T-helper 22 cell (primary cell): Measurements from ENCODE around the gene KCNMA1.

Source experiments
- DNase-seq: peaks from one replicate; pipeline ENCODE4 v3.0.0-alpha.2; 2020; ENCODE audit warnings: low read depth

The KCNMA1 gene

DNA sequence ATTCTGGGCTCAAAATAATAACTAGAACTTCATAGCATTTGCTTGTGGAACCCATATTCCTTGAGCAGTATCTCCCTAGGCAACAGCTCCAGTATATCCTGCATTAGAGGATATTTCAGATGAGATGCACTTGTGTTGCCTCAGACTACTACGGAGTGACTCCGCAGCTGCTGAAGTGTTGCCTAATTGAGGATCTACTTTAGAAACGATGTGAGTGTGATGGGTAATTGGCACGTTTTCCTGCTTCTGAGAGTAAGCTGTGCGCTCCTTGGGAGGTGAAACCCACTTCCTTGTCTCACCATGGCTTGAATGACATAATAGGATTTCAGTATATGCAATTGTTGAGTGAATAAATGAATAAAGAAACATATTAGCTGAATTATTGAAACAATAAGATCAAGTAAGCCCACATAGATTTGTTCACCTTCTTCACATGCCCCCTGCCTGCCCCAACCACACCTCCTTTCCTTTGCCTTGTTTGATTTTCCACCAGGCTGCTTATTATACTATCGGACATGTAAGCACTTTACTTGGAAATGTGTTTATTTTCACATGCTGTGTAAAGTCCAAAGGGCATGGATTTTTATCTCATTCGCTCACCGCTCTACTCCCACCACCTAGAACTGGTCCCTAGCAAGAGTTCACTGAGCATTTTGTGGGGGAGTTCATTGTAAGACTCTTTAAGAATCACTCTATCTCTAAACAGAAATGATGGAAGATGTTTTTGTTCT is 303.8 kb downstream of the KCNMA1 start:
- no peak for DNase-seq

DNA sequence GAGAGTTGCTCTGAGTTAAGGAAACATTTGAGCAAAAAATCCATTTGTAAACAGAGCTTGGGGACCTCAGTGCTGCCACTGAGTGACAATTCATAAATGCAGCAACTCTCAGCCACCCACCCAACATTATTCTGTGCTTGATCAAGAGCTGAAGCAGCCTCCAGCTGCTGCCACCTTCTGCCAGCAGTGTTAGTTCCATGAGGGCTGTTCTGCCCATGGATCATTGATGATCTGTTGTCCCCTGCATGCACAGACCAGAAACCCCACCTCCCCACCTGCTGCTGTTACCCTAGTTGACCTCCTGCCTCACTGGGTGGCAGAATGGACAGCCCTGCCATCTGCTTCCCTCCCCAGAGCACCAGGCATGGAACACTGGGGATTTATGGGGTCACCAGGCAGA is 305.4 kb downstream of the KCNMA1 start:
- DNase-seq = no peak

DNA sequence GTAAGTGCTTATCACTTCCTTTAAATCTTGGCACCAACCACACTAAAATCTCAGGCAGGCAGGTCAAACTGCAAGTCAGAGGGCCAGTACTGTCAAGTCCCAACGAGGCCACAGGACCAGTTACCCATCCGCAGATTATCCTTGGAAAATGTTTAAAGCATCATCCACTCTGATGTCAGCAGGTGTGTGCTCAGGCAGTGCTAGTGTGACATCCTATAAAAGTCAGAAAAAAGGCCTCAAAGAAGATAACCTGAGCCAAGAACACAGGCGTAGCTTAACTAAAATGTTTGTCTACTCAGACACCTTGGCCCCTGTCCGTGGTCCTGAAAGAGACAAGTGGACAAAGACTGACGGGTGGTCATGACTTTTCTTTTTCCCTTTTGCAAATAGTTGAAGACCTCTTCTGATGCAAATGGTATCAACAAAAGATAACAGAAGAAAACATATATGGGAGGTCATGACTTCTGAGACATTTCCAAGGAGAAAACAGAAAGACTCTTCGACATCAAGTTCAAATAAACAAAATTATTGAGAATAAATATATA is 309.3 kb downstream of the KCNMA1 start:
- DNase-seq = no peak

DNA sequence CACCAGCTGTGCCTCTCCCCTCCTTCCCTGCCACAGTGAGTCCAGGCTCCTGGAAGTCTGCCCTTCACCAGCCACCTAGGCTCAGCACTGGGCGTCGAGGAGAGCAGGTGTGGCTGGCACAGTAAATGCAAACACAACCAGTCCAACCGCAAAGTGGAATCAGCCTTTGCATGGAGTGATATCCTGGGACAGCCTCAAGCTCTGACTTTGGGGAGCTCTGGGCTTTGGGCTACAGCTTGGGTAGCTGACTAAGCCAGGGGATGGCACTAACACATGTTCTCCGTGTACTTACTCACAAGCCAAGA is 312.4 kb downstream of the KCNMA1 start:
- no peak for DNase-seq

DNA sequence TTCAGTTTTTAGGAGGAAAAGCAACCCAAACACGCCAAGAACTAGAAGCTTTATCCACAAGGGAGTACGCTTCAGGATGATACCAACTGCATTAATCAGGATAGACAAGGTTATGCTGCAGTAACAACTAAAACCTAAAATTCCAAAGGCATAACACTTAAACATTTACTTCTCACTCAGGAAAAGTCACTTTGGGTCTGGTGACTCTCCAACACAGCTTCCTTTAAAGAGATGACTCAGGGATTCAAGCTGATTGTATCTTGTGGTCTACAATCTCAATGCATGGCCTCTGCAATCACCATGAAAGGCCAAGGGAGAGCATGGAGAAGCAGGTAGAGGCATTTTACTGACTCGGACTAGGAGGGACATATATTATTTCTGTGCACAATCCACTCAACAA is 315.8 kb downstream of the KCNMA1 start:
- no peak for DNase-seq

DNA sequence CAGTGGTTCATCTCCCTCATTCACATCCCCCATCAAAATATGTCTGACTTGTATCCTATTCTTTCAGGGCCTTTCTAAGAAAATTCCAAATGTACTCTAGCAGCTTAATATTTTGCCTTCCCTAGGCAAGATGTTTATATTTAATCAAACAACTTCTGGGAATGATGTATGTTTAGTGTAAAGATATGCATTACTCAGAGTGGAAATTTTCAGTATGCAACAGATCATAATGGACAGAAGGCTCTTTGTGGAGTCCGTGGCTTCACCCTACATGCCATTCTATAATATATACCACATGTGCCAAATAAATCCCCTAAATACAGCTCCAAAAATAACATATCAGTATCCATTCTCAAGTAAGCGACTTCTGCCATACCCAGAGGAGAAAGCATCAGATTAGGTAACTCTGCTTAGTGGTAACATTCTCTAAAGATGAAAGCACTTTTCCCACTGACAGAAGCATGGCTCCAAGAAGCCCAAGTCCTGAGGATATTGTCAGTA is 316.6 kb downstream of the KCNMA1 start:
- no peak for DNase-seq

DNA sequence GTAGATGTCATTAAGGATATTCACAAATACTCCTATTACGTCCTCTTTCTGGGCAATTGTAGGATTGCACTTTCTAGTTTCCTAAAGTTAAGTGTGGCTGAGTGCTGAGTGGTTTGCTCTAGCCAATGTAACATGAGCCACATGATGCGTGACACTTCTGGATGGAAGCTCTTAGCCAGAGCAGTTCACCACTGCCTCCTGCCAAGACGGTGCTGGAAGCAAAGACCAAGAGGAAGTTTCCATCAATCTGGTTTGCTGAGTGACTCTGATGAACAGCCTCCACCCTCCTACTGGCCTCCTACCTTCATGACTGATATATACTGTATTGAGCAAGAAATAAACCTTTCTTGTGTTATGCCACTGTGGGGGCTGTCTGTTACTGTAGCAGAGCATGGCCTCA is 318.1 kb downstream of the KCNMA1 start:
- no peak for DNase-seq

DNA sequence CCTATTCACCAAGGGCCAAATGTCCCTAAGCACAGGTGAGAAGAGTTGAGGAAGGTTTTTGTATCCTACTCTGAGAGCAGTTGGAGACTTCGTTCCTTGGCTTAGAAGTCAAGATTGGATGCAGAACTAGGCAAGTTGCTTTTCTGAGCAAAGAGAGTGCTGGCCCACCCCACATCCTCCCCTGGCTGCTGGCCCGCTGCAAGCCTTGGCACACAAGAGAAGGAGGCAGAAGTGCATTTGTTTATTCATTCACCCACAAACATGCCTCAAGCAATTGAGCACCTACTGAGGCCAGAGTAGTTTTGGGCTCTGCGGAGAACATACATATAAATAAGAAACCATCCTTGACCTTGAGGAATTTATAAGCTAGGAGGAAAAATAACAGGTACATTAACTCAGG is 318.9 kb downstream of the KCNMA1 start:
- no peak for DNase-seq

DNA sequence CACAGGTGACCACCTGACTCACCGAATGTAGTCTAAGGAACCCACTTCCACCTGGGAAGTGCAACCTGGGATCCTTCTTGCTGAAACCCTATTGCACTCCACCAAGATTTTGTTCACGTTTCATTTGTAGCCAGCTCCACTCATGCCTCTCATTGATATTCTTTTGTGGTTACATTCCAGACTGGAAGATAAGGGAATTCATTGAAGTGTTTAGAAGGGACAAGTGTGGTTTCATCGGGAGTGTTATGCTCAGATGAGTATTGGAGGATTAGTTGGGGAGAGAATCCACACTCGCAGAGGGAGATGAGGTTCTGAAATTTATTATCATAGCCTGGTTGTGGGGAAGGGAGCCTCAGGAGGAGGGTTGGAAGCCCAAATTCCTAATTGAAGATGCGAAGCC is 320.4 kb downstream of the KCNMA1 start:
- no peak for DNase-seq

DNA sequence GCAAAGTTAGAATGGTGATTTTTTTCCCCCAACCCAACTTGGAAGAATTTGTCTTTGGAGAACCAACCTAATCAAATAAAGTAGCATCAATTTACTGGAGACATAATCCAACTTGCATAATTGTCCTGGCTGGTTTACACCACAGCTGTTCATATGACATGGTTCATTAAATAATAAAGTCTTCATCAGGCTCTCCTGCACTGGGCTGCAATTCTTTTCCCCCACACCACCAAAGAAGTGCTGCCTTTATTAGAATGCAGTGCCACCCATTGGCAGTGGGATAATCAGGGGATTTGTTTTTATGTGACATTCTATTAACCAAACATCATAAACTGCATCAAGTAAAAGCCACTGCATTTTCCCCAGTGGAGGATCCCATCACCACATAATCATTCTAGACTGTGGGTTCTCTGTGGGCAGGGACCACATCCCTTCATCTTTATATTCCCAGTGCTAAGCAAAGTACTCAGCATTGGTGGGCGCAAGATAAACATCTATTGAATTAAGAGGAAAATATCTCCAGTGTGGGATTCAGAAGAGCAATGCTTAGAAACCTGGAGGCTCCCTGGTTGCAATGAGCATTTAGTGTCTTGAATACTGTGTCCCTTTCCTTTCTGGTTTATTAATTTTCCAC is 322.0 kb downstream of the KCNMA1 start:
- no peak for DNase-seq

DNA sequence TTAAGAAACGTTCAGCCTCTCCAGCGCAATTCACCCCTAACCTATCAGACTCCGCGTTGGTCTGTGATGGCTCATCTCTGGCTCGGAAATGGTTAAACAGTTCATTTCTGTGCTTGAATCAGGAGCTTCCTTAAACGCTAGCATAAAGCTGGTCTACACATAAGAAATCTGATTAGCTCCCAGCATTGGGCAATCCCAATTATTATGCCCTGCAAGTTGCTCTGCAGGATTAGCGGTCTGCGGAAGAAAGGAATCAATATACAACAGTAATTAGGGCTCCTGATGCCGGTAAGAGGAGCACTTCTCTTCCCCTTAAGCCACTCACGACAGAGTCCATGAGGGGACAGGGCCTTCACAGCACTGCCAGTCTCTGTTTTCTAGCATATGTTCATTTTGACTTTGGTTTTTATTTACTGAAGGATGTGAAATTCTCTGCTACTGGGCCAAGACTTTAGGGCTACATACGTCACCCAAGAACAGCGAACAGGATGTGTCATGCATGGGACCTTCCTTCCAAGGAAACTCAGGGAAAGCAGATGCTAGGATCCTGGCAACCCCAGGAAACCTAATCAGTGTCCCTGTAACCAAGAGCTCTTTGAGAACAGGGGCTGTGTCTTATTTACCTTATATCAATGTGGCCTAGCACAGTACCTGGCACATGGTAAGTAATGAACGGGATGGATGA is 324.4 kb downstream of the KCNMA1 start:
- DNase-seq = no peak

DNA sequence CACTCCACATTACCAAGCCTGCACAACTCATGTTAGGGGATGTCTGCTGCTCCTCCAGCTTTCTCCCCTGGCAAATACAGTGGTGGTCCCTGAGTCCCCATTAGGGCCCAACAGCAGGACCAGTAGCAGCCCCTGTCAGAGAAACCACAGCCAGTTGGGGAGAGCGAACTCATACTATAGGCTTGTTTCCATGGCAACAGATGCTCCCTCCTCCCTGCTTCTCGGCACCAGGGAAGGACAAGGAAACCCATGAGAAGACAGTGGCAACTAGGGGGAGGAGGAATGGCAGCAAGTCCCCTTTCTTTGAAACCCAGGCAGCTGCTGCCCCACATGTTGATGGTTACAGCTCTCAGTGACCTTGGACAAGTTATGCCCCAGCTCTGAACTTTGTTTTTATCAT is 326.4 kb downstream of the KCNMA1 start:
- DNase-seq = no peak

DNA sequence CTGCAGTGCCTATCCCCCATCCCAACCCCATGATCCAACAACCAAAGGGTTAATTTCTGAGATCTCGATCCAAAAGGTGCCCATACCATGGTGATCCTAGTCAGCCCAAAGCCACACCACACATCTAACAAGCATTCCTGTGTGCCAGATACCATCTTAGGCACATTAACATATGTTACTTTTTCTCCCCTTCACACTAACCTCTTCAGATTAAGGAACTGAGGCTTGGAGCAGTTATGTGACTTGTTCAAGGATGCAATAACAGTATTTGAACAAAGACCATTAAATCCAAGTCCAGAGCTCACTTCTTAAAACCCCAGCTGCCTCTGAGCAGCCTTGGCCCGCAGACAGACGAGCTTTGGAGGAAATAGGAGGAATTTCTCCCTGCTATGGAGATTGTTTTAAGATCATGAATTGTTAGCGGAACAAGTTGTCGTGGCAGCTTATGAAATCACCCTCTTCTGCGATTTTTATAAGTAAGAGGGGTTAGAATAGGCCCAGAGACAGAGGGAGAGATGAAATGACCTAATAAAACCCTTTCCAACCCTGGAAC is 327.2 kb downstream of the KCNMA1 start:
- DNase-seq = no peak

DNA sequence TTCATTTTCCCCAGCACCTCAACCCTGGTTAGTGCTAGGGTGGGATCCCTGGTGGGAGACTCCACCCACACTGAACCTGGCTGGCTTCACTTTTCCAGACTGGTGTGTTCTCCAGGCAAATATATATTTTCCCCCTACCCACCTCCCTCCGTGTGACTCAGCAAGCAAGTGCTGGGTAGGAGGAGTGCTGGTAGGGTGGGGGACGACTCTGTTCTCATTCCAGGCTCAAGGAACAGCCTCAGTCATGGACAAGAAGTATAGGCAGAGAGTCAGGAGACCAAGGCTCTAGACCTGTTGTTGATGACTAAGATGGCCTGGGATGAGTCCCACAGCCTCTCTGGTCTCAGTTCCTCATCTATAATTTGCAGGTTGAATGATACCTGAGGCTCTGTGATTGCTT is 328.1 kb downstream of the KCNMA1 start:
- DNase-seq = no peak

DNA sequence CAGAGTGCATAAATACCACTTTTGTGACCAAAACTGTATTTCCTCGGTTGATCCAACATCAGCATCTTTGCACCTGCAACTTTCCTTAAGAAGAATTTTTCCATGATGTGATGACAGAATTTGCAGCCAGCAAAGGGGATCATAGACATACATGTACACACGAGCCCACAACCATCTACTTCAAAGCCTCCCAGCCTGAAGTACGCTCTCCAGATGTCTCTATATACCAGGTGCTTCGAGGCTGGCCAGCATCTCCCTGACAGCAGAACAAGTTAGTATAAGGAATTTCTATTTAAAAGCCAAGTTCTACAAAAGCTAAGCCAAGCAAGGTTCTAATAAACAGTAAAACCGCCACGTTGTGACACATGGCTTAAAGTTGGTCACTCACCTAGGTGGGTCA is 328.5 kb downstream of the KCNMA1 start:
- no peak for DNase-seq

DNA sequence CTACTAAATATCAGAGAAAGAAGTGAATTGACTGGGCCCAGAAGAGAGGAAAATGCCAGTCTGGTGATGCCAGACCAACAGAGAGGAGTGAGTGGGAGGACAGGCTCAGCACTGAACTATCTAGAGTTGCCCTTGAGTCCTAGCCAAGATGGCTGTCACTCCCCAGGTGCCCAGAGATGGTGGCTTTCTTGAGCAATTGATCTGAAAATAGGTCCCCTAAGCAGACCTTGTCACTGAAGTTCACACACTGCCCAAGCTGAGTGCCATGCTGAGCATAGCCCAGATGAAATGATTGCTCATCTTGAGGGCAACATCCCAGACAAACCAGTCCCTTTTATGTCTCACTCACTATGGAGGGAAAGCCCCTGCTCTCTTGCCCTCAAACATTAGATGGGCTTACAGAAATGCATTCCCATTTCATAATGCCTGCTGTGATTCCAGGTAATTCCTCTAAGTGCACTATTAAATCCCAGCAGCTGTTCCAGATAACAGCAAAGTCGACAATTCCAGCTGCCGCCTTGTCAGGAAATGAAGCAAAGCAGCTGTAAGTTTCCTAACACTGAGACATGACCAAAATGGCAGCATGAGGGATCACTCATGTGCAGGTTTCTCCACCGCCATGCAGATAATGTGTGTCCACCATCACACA is 329.4 kb downstream of the KCNMA1 start:
- DNase-seq = no peak

DNA sequence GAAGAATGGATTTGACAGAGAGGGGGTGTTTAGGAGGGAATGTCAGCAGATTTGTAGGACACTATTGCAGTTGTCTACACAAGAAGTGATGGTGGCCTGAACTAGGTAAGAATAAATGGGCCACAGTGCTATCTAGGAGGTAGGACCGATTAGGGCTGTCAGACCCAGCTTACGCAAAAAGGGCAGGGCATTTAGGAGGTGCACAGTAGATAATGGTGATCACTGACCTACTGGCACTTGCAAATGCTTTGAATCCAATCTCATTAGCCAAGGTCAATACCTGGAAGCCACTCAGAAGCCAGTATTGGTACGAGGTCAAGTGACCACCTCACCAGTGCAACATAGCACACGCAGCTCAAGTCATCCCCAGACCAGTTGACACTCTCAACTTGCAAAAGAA is 330.9 kb downstream of the KCNMA1 start:
- DNase-seq = no peak

DNA sequence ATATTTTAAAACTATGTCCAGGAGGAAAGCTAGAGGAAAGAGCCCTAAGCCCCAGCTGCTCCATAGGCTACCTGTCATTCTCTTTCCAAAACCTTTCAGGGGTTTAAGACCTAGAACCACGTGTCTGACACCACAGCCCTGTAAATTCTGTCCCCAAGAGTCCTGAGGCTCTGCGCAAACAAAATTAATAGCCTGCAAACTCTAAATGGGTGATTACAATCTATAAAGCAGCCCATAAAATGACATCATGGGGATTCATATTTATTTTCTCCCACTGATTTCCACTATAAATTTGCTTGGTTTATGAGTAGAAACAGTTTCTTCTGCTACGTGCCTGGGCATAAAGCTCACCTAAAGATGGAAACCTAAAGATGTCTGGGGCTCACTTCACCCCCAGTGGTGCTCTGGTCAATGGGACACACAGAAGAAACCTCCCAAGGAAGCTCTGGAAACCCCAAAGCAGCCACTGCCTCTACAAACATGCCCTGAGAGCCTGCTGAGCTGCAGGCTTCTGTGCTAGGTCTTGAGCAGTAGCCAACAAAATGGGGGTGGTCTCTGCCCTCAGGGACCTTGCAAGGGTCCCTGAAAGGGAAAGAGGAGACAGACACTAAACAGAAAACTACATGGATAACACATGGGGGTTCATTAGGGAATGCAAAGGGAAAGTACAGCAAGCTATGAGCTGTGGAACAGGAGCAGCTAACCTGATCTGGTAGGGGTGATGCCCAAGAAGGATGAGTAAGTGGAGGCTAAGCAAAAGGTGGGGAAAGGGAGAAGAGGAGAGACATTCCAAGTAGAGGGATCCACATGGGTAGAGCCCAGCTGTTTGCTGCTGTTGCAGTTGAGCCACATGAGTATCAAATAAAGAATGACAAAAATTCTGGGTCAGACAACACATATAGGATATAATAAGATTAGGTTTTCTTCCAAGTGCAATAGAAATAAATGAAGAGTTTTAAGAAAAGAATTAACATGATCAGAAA is 331.7 kb downstream of the KCNMA1 start:
- no peak for DNase-seq

DNA sequence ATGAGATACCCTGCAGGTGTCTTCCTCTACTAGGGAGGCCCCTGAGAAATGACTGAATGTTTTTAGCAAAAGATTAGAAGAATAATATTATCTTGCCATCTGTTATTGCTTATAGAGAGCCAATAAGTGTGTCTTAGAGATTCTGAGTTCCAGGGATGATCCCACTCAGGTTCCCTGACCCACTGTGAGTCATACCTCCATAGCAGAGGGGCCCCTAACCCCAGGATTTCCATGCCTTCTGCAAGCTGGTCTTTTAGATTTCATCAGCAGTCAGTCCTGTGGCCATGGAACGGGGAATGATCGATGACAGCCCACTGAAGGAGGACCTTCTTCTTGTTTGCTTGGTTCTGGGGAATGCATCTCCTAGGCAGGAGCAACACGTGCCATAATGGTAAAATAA is 333.4 kb downstream of the KCNMA1 start:
- no peak for DNase-seq

DNA sequence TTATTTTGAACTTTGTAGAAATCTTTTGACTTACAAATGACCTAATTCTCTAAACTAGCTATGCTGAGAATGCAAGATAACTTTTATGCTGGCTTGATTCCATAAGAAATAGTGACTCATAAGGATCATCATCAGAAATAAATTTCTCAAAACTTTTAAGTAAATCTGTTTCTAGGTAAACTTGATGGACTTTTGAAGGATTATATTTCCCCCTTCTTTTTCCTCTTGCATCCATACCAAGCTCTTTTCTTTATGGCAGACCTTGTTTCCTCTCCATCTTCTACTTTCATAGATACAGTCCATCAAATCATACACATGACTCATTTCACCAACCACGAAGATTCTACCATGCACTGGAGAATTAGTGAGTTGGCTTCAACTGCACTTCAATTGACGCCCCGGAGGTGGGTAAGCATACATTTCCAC is 336.3 kb downstream of the KCNMA1 start:
- no peak for DNase-seq

DNA sequence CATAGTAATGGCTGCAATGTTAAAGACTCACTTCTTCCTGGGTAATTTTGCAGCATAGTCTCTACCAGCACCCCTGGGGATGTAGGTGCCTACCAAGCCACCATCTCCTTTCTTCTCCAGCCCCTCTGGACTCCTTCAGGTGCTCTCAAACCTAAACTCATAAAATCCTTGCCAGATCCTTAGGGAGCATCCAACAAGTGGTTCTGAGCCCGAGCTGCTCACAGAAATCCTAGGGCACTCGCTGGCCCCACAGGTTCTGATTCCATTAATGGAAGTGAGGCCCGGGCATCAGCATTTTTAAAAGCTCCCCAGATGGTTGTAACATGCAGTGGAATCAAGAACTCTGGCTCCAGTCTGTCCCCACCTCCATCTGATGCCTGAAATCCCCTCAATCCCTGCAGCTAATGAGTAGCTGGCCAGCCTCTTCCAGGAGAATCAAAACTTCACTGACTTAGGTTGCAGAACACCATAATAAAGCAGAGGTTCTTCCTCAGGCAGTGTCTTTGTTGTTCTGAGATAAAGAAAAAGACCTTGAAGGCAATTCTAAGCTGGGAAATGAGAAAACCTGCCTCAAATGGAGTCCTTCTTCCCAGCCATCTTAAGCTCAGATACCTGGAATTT is 336.8 kb downstream of the KCNMA1 start:
- no peak for DNase-seq
